Measurements from ENCODE around the gene MPPED1.

Gene MPPED1, protein sequence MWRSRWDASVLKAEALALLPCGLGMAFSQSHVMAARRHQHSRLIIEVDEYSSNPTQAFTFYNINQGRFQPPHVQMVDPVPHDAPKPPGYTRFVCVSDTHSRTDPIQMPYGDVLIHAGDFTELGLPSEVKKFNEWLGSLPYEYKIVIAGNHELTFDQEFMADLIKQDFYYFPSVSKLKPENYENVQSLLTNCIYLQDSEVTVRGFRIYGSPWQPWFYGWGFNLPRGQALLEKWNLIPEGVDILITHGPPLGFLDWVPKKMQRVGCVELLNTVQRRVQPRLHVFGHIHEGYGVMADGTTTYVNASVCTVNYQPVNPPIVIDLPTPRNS

DNA sequence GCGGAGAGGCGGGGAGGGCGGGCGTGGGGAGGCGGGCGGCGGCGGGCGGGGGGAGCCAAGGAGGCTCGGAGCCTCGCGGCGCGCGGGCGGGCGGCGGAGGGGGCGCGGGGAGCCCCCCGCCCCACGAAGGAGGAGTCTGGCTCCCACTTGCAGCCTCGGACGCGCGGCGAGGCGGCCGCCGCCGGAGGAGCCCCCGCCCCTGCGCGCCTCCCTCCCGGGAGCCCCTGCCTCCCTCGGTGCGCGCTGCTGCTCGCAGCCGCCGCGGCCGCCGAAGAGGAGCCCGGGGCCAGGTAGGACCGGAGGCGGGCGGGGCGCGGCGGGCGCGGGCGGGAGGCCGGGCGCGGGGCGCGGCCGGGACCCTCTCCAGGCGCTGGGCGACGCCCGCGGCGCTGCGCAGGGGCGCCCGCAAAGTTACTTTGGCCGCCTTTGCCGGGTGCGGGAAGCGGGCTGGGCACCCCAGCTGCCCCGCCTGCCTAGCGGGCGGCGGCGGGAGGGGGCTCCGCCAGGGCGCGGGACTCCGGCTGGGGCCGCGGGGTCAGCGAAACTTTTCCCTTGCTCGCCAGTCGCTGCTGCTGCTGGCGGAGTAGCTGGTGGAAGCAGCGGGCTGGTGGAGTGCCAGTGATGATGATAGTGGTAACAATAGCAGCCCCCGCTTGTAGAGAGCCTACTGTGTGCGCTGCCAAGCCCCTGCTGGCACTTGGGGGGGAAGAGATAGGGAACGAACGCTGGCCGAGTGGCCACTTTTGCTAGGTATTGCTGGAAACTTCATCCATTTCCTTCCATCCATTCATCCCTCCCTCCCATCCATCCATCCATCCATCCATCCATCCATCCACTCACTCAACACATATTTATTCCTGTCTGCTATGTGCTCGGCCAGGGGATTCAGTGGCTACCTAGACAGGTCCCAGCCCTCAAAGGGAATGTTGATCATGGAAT lies at the start of gene MPPED1:
Gene MPPED1 (plus strand): TSS at position 146 of the 939 bp plus-strand sequence. CDS start 12,972 bp downstream, outside the sequence.
- Histone ChIP-seq H3K27me3 (ENCODE audit: insufficient read depth, low read length) (peaks cover 65% of the 10 kb centered on the region), H3K9ac (ENCODE audit: low read depth, low read length) (no peak within 1 kb of the TSS), H3K4me3 (ENCODE audit: low read length) (peak within 1 kb of the TSS; percentile 47; the same call in 1 of the 2 replicates), H3K9me3 (ENCODE audit: insufficient read depth, low read depth, low read length) (no peaks in the 10 kb centered on the region), H3K36me3 (ENCODE audit: insufficient read depth, low read depth, low read length) (no peaks in the 10 kb centered on the region), H3K4me1 (ENCODE audit: insufficient read depth, low read length) (no peaks in the 10 kb centered on the region), H3K27ac (ENCODE audit: low read length) (no peak within 1 kb of the TSS)

DNA sequence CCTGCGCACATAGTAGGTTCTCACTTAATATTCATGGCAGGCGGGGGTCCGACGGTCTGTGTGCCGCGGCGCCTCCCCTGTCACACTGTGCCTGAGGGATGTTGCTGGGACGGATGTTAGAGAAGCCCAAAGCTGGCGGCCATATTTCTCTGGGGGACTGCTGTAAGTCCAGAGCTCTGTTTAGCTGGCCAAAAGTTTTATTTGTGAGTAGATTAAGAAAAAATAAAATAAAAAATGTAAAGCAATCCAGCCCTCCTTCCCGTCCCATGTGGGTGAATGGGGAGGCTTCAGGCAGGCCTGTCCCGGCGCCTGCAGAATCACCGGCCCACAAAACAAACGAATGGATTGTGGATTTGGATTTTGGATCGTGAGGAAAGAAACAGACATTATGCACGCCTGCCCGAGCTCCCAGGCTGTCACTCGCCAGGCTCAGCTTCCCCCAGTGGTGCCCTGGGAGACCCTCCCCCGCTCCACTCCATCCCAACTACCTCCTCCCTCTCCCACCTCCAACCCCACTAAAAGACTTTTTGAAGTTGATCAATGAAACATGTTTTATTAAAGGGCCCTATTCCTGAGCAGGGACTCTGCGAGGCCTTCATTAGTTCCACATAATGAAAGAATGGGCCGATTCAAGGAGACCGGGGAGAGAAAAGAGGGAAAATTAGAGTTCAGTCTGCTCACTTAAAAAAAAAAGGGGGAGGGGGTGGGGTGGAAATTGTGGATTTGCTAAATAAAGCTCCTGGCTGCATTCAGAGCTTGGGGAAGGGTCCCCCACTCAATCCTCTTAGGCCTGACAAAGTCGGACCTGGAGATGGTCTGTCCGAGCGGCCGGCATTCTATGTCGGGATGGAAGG lies 48.3 kb upstream of the MPPED1 start:
- Histone ChIP-seq H3K9ac (ENCODE audit: low read depth, low read length) (no peak overlapping the region), H3K4me1 (ENCODE audit: insufficient read depth, low read length) (no peaks in the 10 kb centered on the region; the same call in 1 of the 2 replicates), H3K4me3 (ENCODE audit: low read length) (no peak overlapping the region), H3K27me3 (ENCODE audit: insufficient read depth, low read length) (no peaks in the 10 kb centered on the region), H3K9me3 (ENCODE audit: insufficient read depth, low read depth, low read length) (peaks cover 9% of the 10 kb centered on the region), H3K36me3 (ENCODE audit: insufficient read depth, low read depth, low read length) (no peaks in the 10 kb centered on the region), H3K27ac (ENCODE audit: low read length) (no peak overlapping the region)

DNA sequence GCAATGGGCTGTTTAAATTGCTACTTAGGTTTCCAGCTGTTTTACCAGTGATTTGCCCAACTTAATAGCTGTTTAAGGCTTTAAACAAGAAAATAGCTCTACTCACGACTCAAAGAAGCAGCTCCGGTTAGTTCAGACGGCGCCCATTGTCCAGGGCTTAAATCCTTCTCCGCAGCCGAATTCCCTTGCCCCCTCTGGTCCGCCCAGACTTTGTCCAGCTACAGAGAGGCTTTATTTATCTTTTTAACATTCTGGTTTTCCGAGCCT lies 47.7 kb upstream of the MPPED1 start:
- Histone ChIP-seq H3K4me1 (ENCODE audit: insufficient read depth, low read length) (no peaks in the 10 kb centered on the region; the same call in 1 of the 2 replicates), H3K36me3 (ENCODE audit: insufficient read depth, low read depth, low read length) (no peaks in the 10 kb centered on the region), H3K9me3 (ENCODE audit: insufficient read depth, low read depth, low read length) (peaks cover 9% of the 10 kb centered on the region), H3K9ac (ENCODE audit: low read depth, low read length) (no peak overlapping the region), H3K27ac (ENCODE audit: low read length) (no peak overlapping the region), H3K27me3 (ENCODE audit: insufficient read depth, low read length) (no peaks in the 10 kb centered on the region), H3K4me3 (ENCODE audit: low read length) (no peak overlapping the region)

DNA sequence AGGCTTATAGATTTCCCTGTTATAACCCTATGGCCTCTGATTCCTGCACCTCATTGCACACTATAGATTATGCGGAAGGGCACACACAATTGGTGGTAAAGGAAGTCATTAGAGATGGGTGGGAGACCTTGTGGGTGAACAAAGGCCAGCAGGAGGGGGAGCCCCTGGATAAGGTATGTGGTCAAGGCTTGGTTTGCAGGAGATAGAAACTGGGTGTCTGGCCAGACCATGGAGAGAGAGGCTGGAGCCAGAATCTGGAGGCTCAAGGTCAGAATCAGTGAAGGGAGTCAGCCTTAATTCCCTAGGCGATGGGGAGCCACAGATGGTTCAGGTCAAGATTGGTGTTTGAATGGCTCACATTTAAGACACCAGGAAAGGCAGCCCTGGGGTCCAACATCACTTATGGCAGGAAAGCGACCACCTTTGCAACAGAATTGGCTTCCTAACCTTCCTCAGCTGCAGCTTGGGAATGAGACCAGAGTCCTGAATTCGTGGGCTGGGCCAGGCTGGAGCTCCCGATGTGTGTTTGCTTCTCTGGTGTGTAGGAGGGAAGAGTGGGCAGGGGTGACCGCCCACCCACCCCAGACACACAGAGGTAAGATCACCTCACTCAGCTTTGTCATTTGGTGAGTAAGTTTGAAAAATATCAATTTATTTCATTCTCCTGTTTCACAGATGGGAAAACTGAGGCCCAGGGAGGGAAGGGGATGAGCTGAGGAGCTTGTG lies 45.9 kb upstream of the MPPED1 start:
- Histone ChIP-seq H3K4me1 (ENCODE audit: insufficient read depth, low read length) (no peaks in the 10 kb centered on the region; the same call in 1 of the 2 replicates), H3K27me3 (ENCODE audit: insufficient read depth, low read length) (no peaks in the 10 kb centered on the region), H3K36me3 (ENCODE audit: insufficient read depth, low read depth, low read length) (no peaks in the 10 kb centered on the region), H3K27ac (ENCODE audit: low read length) (no peak overlapping the region), H3K9ac (ENCODE audit: low read depth, low read length) (no peak overlapping the region), H3K9me3 (ENCODE audit: insufficient read depth, low read depth, low read length) (peaks cover 9% of the 10 kb centered on the region), H3K4me3 (ENCODE audit: low read length) (no peak overlapping the region)

- Histone ChIP-seq H3K27ac (ENCODE audit: low read length) (no peak overlapping the region), H3K4me1 (ENCODE audit: insufficient read depth, low read length) (no peaks in the 10 kb centered on the region; the same call in 1 of the 2 replicates), H3K9ac (ENCODE audit: low read depth, low read length) (no peak overlapping the region), H3K36me3 (ENCODE audit: insufficient read depth, low read depth, low read length) (no peaks in the 10 kb centered on the region), H3K4me3 (ENCODE audit: low read length) (no peak overlapping the region; the same call in 1 of the 2 replicates), H3K9me3 (ENCODE audit: insufficient read depth, low read depth, low read length) (peaks cover 9% of the 10 kb centered on the region), H3K27me3 (ENCODE audit: insufficient read depth, low read length) (no peaks in the 10 kb centered on the region)
These were observed 41.8 kb upstream of the MPPED1 start for GRCh38 chr22:43370036-43370435.

DNA sequence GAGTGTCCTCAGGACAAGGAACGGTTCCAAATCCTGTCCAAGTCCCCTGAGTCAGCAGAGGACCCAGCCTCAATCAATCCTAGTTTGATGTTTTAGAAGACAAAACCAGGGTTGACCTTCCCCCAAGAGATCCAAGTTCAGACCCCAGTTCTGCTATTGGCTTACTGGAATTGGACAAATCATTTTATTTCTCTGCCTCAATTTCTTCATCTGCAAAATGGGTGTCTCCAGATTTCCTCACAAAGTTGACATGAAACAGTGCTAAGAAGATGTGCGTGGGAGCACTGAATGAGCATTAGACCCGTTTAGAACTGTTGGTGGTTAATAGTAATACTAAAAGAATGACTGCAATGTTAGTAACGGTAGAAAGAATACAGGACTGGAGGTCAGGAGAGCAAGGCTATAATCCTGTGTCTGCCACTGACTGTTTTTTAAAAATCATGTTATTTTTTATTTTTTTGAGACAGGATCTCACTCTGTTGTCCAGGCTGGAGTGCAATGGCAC lies 35.8 kb upstream of the MPPED1 start:
- H3K36me3 ChIP-seq (ENCODE audit: insufficient read depth, low read depth, low read length) = no peaks in the 10 kb centered on the region
- no peaks in the 10 kb centered on the region for H3K27me3 ChIP-seq (ENCODE audit: insufficient read depth, low read length)
- no peak overlapping the region for H3K4me3 ChIP-seq (ENCODE audit: low read length)
- no peak overlapping the region for H3K27ac ChIP-seq (ENCODE audit: low read length)
- H3K9me3 ChIP-seq (ENCODE audit: insufficient read depth, low read depth, low read length) = no peaks in the 10 kb centered on the region
- no peak overlapping the region for H3K9ac ChIP-seq (ENCODE audit: low read depth, low read length)
- H3K4me1 ChIP-seq (ENCODE audit: insufficient read depth, low read length) = no peaks in the 10 kb centered on the region

GRCh38 chr22:43376765-43377547 lies 34.9 kb upstream of the MPPED1 start:
- Histone ChIP-seq H3K9ac (ENCODE audit: low read depth, low read length) (no peak overlapping the region), H3K9me3 (ENCODE audit: insufficient read depth, low read depth, low read length) (no peaks in the 10 kb centered on the region), H3K27me3 (ENCODE audit: insufficient read depth, low read length) (no peaks in the 10 kb centered on the region)

GRCh38 chr22:43377548-43377895 lies 34.3 kb upstream of the MPPED1 start:
- Histone ChIP-seq H3K27ac (ENCODE audit: low read length) (no peak overlapping the region), H3K27me3 (ENCODE audit: insufficient read depth, low read length) (no peaks in the 10 kb centered on the region), H3K9me3 (ENCODE audit: insufficient read depth, low read depth, low read length) (no peaks in the 10 kb centered on the region), H3K4me3 (ENCODE audit: low read length) (no peak overlapping the region), H3K4me1 (ENCODE audit: insufficient read depth, low read length) (no peaks in the 10 kb centered on the region), H3K9ac (ENCODE audit: low read depth, low read length) (no peak overlapping the region), H3K36me3 (ENCODE audit: insufficient read depth, low read depth, low read length) (no peaks in the 10 kb centered on the region)

More at GRCh38 chr22:43376765-43377547, 34.9 kb upstream of the MPPED1 start:
- H3K27ac ChIP-seq (ENCODE audit: low read length) = no peak overlapping the region
- no peaks in the 10 kb centered on the region for H3K36me3 ChIP-seq (ENCODE audit: insufficient read depth, low read depth, low read length)
- H3K4me1 ChIP-seq (ENCODE audit: insufficient read depth, low read length) = no peaks in the 10 kb centered on the region
- no peak overlapping the region for H3K4me3 ChIP-seq (ENCODE audit: low read length)

- no peak overlapping the region for H3K9ac ChIP-seq (ENCODE audit: low read depth, low read length)
- H3K36me3 ChIP-seq (ENCODE audit: insufficient read depth, low read depth, low read length) = no peaks in the 10 kb centered on the region
- no peaks in the 10 kb centered on the region for H3K27me3 ChIP-seq (ENCODE audit: insufficient read depth, low read length)
- no peak overlapping the region for H3K4me3 ChIP-seq (ENCODE audit: low read length)
- H3K9me3 ChIP-seq (ENCODE audit: insufficient read depth, low read depth, low read length) = no peaks in the 10 kb centered on the region
- H3K4me1 ChIP-seq (ENCODE audit: insufficient read depth, low read length) = no peaks in the 10 kb centered on the region
- H3K27ac ChIP-seq (ENCODE audit: low read length) = no peak overlapping the region
These were observed 33.7 kb upstream of the MPPED1 start for GRCh38 chr22:43377896-43378704.

DNA sequence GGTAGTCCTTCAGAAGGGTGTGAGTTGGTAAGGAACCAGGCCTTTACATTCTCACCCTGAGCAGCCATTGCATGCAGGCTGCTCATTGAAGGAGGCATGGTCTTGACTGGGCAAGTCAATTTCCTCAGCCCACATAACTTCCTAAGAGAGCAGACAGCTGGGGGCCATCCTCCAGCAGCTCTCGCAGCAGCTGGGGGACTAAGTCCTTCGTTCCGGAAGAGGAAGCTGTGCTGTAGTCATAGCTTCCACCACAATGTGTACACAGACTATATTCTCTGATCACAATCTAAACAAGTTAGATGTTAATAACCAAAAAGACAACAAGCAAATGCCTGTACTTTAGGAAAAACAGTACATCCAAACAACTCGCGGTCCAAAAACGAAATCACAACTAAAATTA lies 30.1 kb upstream of the MPPED1 start:
- H3K4me3 ChIP-seq (ENCODE audit: low read length) = no peak overlapping the region
- H3K4me1 ChIP-seq (ENCODE audit: insufficient read depth, low read length) = no peaks in the 10 kb centered on the region
- no peak overlapping the region for H3K9ac ChIP-seq (ENCODE audit: low read depth, low read length)
- H3K9me3 ChIP-seq (ENCODE audit: insufficient read depth, low read depth, low read length) = no peaks in the 10 kb centered on the region
- H3K27me3 ChIP-seq (ENCODE audit: insufficient read depth, low read length) = peaks cover 17% of the 10 kb centered on the region
- H3K36me3 ChIP-seq (ENCODE audit: insufficient read depth, low read depth, low read length) = no peaks in the 10 kb centered on the region
- H3K27ac ChIP-seq (ENCODE audit: low read length) = no peak overlapping the region

All from iPS-20b (cell line).